GDM1 (cell line): ENCODE data around the gene STUB1.

ENCODE experiments used
- DNase-seq: peaks from one replicate; lab custom pipeline; 2025; lab: John Stamatoyannopoulos, UW

The STUB1 gene

DNA sequence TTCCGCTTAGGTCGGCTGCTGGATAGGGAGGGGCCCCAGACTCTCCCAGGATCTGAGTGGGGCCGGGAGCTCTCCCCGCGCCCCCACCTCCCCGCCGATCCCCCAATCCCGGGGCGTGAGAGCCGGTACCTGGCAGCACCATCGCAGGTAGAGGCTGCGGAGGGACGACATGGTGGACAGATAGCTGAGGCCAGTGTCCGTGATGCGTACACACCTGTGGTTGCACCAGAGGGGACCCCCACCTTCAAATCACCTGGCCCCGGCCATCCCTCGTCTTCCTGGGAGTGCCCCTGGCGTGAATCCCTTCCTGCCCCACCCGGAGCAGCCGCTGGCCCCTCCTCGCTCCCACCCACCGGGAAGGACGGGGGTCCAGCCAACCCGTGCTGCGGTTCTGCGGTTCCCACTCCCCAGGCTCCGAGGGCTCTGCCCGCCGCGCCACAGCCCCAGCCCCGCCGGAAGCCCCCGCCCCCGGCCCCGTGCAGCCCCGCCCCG lies 14.7 kb downstream of the STUB1 start:
- no peak for DNase-seq

DNA sequence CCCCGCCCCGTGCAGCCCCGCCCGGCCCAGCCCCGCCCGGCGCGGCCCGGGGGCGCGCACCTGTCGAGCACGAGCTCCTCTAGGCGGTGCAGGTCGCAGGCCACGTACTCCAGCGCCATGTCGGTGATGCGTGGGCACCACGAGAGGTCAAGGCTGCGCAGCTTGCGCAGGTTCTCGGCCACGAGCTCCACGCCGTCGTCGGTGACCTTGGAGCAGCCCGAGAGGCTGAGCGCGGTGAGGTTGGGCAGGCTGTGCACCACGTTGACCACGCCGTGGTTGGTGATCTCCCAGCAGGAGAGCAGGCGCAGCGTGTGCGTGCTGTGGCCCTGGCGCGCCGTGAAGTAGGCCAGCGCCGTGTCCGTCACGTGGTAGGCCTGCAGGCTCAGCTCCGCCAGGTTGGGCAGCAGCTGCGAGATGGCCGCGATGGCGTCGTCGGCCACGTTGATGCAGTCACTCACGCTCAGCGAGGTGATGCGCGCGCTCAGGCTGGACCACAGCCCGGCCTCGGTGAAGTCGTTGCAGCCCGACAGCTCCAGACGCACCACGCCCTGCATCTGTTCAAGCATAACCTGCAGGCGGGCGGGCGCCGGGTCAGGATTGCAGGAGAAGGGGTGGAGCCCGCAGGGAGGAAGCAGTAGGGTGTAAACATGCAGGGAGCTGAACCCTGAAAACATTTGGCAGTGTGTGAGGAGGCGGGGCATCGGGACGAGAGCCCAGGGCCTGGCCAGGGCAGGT lies 15.3 kb downstream of the STUB1 start:
- no peak for DNase-seq

DNA sequence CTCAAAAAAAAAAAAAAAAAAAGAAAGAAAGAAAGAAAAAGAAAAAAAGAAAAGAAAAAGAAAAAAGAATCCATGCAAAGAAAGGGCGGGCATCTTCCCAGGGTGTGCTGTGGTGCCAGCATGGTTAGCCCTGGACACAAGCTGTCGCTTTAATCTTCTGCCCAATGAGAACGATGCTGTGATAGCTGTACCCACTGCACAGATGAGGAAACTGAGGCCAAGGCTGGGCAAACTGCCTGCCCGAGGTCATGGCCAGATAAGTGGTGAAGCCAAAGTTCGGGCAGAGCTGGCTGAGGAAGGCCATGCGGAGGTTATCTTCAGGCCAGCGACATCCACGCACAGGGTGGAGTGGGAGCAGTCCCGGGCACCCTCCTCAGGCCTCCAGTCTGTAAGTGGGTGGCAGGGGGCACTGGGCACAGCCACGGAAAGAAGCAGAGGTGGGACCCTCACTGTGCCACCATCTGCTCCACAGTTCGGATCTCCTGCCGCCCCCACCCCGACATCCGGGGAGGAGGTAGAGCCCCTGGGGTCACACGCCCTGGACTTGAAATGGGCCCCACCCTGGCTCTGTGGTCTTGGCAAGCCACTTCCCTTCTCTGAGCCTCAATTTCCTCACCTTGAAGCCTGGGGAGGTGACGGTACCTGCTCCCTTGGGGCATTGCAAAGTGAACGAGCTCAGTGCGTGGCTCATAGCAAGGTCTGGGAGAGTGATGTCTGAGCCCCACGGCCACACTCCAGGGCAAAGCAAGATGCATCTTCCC lies 18.9 kb downstream of the STUB1 start:
- no peak for DNase-seq

DNA sequence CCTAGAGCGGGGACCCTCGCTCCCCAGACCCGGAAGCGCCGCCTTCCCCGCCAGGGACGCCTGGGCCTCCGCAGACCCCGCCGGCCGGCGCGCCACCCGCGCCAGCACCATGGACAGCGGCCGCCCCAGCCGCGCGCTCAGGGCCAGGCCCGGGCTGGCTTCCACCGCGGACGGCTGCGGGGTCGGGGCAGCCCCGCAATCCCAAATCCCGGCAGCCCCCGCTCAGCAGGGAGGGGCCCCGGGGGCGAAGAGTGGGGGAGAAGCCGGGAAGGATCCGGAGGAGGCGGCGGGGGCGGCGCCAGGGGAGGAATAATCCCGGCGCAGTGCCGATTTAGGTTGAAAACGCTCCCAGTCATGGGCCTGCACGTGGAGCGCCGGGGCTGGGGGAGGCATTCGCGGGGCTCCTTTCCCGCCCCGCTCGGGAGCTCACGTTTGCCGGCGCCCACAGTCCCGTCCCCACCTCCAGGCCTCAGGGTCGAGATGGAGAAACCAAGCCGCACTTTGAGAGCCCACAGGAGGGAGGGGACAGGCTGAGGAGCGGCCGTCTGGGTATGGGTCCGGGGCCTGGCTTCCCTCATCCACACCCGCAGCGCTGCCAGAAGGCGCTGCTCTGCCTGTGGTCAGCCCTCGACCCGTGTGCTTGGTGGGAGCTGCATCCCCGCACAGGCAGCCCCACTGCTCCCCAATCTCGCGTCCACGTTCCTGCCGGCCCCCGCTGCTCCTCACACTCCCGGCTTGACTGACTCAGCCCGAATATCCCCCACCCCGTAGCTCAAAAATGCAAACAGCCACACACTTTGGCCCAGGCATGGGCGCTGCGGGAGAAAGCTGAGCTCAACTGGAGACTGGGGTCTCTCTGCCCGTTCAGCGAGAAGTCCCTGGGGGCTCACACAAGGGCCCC lies 20.7 kb downstream of the STUB1 start:
- DNase-seq = no peak

DNA sequence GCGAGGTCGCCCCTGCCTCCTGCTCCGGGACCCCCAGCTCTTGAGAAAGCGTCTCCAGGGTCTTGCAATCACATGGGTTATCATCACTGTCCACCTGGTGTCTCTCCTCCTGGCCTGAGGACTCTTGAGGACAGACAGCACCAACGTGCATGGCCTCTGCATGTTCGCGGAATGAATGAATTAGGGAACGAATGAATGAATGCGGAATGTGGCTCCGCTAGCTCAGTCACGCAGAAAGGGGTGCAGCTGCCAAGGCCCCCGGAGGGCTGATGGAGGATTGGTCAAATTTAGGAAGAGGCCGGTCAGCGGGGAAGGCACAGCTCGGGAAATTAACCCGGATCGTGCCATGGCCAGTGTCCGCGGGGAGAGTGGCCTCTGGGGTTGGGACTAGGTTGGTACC lies 22.1 kb downstream of the STUB1 start:
- no peak for DNase-seq

DNA sequence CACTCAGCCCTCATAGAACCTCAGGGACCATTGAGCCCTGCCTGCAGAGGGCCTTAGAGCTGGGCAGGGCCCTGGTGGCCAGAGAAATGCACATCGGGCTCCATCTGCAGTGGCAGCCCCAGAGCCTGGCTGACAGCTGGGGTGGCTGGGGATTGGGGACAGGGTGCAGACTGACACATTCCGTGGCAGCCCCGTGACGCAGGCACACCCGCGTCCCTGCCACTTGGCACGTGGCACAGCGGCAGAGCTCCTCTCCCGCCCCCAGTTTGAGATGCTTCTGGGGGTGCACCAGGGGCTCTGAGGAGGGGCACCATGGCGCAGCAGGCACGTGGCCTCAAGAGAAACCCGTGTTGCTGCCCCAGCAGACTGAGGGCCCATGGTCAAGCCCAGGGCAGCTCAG lies 23.2 kb downstream of the STUB1 start:
- DNase-seq = no peak

DNA sequence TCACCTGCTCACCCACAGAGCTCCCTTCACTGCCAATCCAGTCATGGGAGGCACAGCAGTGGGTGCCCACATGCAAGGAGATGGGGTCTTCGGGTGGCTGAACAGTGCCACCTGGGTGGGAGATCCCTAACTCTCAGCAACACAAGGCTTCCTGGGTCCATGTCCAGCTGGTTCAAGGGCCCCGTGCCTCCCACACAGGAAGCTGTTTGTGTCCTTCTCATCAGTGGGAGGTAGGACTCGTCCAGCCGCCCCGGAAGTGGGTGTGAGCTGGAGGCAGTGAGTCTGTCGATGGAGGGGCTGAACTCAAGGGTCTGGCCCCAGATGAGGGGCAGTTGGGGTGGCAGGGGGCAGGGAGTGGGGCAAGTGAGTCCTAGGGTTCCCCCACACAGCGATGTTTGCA lies 23.8 kb downstream of the STUB1 start:
- DNase-seq = no peak

DNA sequence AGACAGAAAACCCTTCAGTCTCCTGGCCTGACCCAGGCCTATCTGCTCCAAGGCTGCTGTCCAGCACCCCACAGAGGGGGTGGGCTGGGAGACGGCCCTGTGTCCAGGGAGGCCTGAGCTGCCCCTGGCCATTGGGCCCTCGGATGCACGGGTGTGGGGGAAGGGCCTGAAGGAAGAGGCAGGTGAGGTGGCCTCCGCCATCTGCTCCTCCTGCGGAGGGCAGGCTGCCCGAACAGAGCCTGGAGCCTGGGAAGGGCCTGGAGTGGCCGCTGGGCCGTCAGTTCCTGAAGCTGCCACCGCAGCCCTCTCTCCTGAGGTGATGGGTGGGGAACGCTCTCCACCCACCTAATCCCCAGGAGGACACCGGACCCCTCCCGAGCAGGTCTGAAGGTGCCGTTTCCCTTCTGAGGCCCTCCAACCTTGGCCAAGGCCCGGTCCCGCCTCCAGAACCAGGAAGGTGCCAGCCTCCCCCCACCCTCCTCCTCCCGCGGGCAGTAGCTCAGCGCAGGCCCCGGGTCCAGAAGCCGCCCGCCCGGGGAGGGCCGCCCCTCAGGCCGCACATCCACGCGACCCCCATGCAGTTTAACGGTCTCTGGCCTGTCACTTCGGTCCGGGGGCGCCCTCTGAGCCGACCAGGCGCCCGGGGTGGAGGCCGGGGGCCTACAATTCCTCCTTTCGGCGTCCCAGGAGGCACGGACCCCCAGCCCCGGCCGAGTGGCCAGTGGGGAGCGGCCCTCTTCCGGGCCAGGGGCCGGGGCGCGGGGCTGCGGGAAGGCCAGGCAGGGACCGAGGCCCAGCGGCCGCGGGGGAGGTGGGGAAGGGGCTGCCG lies 24.6 kb downstream of the STUB1 start:
- DNase-seq = no peak

DNA sequence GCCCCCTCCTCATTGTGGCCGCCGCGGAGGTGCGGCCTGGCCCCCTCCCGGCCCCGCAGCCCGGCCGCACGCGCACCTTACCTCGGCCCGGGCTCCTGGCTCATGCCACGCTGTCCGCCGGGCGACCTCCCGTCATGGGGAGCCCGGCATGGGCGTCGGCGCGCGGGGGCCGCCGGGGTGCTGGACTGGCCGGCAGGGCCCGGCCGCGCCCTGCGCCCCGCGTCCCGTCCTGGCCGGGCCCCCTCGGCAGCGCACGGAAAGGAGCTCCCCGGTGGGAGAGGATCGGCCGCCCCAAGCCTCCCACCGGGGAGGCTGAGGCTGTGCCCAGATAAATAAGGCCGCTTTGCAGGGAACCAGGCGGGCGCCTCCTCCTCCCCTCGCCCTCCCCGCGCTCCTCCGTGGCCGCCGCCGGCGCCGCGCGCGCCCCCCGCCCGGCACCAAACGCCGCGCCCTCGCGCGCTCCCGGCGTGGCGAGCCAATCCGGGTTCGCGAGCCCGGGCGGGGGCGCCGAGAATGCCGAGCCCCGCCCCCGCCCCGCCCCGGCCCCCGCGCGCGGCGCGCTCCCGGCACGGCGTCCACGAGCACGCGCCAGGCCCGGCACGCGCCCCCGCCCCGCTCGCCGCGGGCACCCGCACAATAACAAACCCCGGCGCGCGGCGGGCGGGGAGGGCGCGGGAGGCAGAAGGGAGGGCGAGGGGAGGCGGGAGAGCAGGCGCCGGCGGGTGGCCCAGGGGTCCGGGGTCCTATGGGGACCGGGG lies 25.4 kb downstream of the STUB1 start, which contains the start of gene FBXL16:
TSS of gene FBXL16 (minus strand) at position 371 of the 758 bp plus-strand sequence. CDS start 8,396 bp downstream, outside the sequence.
- DNase-seq = no peak

DNA sequence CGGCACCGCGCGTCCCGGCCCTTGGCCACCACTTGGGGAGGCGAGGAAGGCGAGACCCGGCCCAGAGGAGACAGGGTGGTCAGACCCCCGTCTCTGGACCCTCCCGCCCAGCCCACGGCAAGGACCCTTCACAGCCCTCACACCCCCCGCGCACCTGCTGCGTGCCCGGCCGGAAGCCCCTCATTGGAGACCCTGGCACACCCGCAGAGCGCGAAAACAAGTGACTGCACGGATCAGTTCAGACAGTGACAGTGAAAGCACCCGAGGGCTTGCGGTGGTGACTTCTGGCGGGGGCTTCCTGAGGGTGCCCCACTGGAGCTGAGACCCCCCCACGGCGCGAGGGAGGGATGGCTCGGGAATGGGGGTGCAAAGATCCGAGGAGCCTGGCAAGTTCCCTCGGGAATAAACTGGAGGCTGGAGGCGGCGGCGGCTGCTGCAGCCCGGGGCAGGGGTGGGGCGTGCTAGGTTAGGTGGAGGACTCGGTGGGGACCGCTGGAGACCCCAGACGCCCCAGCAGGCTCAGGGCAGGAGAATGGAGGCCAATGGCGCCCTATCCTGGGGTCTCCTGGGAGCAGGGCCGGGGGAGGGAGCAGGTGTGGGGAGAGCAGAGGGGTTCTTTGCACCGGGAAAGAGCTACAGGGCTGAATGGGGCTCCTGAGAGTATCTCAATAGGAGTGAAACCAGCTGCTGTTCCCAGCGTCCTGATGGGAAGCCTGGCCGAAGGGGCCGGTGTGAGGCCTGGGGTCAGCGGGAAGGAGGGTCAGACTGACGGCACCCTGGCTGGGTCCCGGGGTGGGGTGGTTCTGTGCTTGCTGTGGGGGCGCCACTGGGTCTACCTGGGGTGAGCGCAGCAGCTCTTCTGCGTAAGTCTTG lies 26.2 kb downstream of the STUB1 start:
- DNase-seq = no peak

DNA sequence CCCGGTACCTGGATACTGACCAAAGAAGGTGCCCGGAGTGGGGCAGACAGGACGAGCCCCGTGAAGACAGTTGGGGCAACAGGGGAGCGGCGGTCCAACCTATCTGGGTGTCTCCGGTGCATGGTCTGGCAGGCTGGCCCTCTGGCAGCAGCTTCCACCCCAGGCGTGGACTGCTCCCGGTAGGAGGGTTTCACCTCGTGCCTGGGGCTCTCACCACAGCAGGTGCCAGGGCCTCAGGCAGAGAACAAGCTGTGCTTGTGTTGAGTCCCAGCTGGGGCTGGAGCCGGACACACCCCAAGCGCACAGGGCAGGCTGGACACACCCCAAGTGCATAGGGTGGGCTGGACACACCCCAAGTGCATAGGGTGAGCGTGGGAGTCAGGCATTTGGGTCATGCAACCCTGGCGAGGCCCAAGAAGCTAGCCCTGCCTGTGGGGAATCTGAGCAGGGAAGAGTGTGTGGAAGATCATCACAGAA lies 26.9 kb downstream of the STUB1 start:
- DNase-seq = no peak

DNA sequence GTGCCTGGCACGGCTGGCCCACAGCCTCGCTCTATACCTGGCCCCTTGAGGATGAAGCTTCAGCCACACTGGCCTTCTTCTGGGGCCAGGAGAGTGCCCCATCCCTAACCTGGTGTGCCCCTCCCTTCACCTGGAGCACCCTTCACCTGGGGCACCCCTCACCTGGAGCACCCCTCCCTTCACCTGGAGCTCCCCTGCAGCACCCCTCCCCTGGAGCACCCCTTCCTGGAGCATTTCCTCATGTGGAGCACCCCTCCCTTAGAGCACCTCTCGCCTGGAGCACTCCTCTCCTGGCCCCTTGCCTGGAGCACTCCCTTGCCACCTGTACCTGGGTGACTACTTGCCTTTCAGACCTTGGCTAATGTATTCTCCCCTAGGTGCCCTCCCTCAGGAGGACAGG lies 27.8 kb downstream of the STUB1 start:
- no peak for DNase-seq

DNA sequence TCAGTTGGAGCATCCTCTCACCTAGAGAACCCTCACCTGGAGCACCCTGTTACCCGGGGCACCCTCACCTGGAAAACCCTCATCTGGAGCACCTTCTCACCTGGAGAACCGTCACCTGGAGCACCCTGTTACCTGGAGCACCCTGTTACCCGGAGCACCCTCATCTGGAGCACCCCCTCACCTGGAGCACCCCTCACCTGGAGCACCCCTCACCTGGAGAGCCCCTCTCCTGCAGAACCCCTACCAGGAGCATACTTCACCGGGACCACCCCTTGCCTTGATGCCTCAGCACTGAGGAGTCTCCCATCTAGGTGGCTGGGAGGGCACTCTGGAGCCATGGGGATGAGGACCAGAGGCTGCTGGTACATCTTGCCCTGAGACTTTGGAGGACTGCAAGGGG lies 28.7 kb downstream of the STUB1 start:
- no peak for DNase-seq

DNA sequence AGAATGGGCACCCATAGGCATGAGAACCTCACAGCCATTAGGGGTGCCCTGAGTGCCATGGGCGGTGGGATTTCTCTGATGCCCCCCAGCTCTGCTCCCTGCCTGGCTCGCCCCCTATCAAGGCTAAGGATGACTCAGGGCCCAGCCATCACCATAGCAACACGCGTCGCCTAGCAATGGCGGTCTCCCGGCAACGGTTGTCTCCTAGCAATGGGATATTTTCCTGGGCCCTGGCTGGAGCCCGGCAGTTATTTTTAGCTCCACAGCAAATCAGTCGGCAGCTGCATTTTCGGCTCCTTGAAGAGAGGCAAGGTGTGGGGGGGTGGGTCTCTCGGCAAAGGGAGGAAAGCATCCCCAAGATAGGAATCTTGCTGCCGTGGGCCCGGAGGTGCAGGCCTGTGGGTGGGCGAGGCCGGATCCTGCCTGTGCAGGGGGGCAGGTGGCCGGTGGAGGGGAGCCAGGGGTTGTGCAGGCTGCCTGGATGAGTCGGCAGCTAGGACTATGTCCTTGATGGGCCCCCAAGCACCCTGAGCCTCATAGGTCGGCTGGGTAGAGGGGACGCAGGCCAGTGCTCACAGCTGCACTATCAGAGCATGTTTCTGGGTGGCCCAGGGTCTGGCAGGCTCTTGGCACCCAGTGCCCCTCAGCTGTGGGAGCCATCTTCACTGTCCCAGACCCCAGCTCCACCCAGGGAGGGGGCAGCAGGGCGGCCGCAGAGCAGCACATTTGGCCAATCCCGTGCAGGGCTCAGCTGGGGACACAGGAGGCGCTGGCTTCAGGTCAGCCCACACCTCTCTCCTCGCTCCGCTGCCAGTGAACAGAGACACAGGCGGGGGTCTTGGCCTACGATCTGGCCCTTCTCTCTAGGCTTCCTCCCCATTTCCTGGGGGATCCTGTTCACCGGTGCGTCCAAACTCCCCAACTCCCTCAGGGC lies 29.6 kb downstream of the STUB1 start:
- DNase-seq = no peak

DNA sequence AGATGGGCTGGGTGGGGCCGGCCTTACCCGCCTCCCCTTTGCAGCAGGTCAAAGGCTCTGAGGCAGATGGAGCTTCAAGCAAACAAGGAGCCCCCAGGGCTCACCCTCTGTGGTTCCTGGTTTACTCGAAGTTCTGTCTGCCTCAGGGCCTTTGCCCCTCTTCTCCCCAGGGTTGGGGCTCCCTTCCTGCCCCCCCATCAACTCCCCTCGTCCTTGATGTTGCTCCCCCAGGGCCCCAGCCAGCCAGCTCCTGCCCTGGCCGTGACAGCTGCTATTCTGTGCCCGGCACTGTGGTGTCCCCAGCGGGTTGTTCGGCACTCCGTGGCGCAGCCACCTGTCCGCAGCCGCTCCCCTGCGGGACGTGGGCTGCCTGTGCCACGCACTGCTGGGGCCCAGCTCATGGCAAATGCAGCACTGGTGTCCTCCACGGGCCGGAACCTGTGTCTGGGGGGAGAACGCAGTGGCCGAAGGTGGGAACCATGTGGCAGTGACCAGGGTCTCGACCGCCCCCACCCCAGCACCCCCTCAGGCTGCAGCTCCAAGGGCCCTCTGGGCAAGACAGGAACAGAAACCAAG lies 30.4 kb downstream of the STUB1 start:
- DNase-seq = no peak

DNA sequence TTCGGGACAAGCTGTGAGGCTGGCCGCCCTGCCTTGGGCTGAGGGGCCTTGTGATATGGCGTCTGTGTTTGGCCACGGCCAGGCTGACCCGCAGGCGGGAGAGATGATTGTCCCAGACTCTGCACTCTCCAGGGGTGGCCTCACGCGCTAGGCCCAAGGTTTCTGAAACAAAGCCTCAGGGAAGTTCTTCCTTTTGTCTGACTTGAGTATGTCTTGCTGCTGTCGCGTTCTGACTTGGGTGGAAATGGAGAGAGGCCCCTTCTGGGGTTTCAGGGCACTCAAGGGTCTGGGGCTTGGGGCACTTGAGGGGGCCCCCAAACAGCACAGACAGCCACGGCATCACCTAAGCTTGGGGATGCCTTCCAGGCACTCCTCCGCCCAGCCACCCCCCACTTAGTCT lies 30.9 kb downstream of the STUB1 start:
- DNase-seq = no peak

DNA sequence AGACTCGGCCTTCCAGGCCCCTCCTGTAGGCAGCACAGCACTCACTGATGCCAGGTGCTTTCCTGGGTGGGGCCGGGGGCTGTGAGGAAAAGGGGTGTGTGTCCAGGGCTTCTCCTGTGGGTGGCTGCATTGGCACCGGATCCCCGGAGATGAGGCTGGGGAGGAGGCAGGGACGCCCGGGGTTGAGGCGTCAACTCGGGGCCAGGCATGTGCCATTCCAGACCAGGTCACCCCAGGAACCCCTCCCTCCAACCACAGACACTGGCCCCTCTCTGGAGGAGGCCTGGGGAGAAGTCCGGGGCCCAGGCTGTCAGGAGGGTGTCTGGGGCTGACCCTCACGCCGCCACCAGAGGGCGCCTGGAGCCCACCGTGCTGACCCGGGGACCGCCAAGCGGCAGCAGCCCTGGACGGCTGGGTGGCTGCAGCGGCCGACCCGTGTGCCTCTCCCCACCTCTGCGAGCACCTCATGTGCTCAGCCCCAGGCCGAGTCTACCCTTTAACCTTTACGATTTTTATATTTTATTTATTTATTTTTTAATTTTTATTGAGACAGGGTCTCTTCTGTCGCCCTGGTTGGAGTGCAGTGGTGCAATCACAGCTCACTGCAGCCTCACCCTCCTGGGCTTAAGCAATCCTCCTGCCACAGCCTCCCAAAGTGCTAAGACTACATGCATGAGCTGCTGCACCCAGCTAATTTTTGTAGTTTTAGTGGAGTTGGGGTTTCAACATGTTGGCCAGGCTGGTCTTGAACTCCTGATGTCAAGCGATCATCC lies 31.5 kb downstream of the STUB1 start:
- peak; percentile 54 for DNase-seq
